ENCODE results near the gene COL21A1.

GRCh38 chr6:56214703-56215101, 32.7 kb downstream of the COL21A1 start:
- TF ChIP-seq POLR2A (IDR thresholded peaks at IDR 0.05) (no peak), EP300 (IDR thresholded peaks at IDR 0.05) (no peak)

Data from gastroesophageal sphincter (tissue), 2 donors.